Lower leg skin (tissue), 4 donors: ENCODE results near the gene AP2A1. TPM values are rescaled to one million over a fixed set of nuclear protein-coding genes. Genes with fewer than 3 reads are reported as not detected.

Experiments used
- DNase-seq, 2 donors: peaks; one replicate each; pipeline ENCODE4 v3.0.0-alpha.2; 2019; ENCODE audit warnings: low spot score in 2 of 2
- H3K4me3 ChIP-seq: fragments of 200-600 bp; sonication (generic); 2 replicates; pipeline ENCODE4 v1.5.1; 2017; ENCODE audit warnings: mild to moderate bottlenecking, low read depth; ENCODE audit not compliant: poor library complexity, severe bottlenecking
- CTCF ChIP-seq, 3 donors: fragments of 450-650 bp; IDR thresholded peaks; one replicate each; pipeline ENCODE4 v1.5.1; 2016; ENCODE audit warnings: antibody characterized with exemption in 3 of 3, mild to moderate bottlenecking in 3 of 3, moderate library complexity in 2 of 3
- POLR2A ChIP-seq, 2 donors: fragments of 450-650 bp; IDR thresholded peaks; one replicate each; pipeline ENCODE4 v1.6.1; 2016 to 2017; ENCODE audit warnings: antibody characterized with exemption in 2 of 2, mild to moderate bottlenecking in 1 of 2, moderate library complexity in 1 of 2
- WGBS, 2 donors: methylation state at CpG; one replicate each; pipeline ENCODE4 v1.1.5; 2018; 5-methylcytosine and 5-hydroxymethylcytosine counted together
- intact Hi-C: fragments of 100-400 bp; cut with DNase I; formaldehyde crosslinking; loops from one replicate; pipeline ENCODE4 v1.15.0; 2023; ENCODE audit warnings: low total_unique reads
- total RNA-seq, 4 donors: library from RNA; depleted of rRNA; stranded (reverse); fragments of >200 nt; gene quantifications; one replicate each; pipeline ENCODE4 v1.1.0, GENCODE V29; 2016

Gene AP2A1
- total RNA-seq, 4 donors from 2014 or later: 112 to 123 (median 116) TPM

- DNase-seq: no peak
- 44 to 55% methylated on average over 3 of the region's 3 CpGs for WGBS, 2 donors
- intact Hi-C loops: no loop called here
- TF ChIP-seq POLR2A (IDR thresholded peaks at IDR 0.05) (no peak), CTCF (IDR thresholded peaks at IDR 0.05) (no peak)
- no peak overlapping the region for H3K4me3 ChIP-seq
These were observed 78.6 kb downstream of the AP2A1 start for GRCh38 chr19:49845414-49845813.

GRCh38 chr19:49846408-49846807 is 79.6 kb downstream of the AP2A1 start:
- WGBS, 2 donors: 82% methylated on average over 5 of the region's 5 CpGs
- no peak for DNase-seq
- intact Hi-C loops: no loop called here
- no peak for TF ChIP-seq CTCF (IDR thresholded peaks at IDR 0.05)
- no peak for TF ChIP-seq POLR2A (IDR thresholded peaks at IDR 0.05)
- no peak overlapping the region for H3K4me3 ChIP-seq

GRCh38 chr19:49847731-49848696 is 81.2 kb downstream of the AP2A1 start:
- intact Hi-C loops: no loop called here
- WGBS, 2 donors: 82 to 85% methylated on average over 10 of the region's 10 CpGs
- no peak overlapping the region for H3K4me3 ChIP-seq
- no peak for DNase-seq
- TF ChIP-seq CTCF (IDR thresholded peaks at IDR 0.05) (no peak), POLR2A (IDR thresholded peaks at IDR 0.05) (no peak)

GRCh38 chr19:49848938-49849337 is 82.1 kb downstream of the AP2A1 start:
- 88 to 93% methylated on average over 3 of the region's 3 CpGs for WGBS, 2 donors
- DNase-seq: no peak
- no peak overlapping the region for H3K4me3 ChIP-seq
- intact Hi-C loops: no loop called here
- TF ChIP-seq POLR2A (IDR thresholded peaks at IDR 0.05): no peak
- TF ChIP-seq CTCF (IDR thresholded peaks at IDR 0.05): no peak

GRCh38 chr19:49849433-49850220 is 82.8 kb downstream of the AP2A1 start:
- intact Hi-C loops: no loop called here
- DNase-seq: peak in 1 of 2 donors; percentile 19
- TF ChIP-seq CTCF (IDR thresholded peaks at IDR 0.05) (no peak), POLR2A (IDR thresholded peaks at IDR 0.05) (no peak)
- H3K4me3 ChIP-seq: no peak overlapping the region
- 91% methylated on average over 15 of the region's 15 CpGs for WGBS, 2 donors
